ENCODE results near the gene SLC50A1.

Gene SLC50A1

DNA sequence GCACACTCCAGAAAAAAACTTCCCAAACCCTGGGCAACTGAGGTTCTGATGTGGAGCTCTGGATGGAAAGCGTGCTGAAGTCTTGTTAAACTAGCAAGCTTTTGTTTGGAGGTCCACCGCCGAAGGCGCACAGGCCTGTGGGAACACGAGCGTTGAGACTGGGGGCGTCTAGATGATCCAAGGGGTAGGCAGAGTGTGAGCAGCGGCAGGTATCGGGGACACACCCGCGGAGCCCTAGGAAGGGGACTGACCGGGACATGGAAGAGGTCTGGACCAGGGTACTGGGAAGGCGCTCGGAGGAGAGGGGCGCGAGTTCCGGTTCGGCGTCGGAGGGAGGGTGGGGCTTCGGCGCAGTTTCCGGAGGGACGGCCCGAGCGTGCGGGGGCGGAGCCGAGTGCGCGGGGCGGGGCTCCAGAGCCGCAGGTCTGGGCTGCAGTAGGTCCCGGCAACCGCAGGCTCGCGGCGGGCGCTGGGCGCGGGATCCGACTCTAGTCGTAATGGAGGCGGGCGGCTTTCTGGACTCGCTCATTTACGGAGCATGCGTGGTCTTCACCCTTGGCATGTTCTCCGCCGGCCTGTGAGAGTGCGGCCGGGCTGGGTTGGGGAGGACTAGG is at the start of gene SLC50A1:
Gene SLC50A1, plus strand, starts transcription at position 438 of the 614 bp plus-strand sequence. Its CDS starts 60 bp downstream, at position 498.
- Histone ChIP-seq H3K4me3 (peak within 1 kb of the TSS; percentile 55 to 82 (median 62)), H3K27ac (peak within 1 kb of the TSS; percentile 68 to 98 (median 96))

- Histone ChIP-seq H3K4me3 (peak overlapping the region in 6 of 7 experiments; percentile 61 to 85 (median 70)), H3K27ac (peak overlapping the region in 16 of 21 experiments; percentile 75 to 91 (median 86))
These were observed 49.4 kb upstream of the SLC50A1 start for GRCh38 chr1:155086128-155086741.

DNA sequence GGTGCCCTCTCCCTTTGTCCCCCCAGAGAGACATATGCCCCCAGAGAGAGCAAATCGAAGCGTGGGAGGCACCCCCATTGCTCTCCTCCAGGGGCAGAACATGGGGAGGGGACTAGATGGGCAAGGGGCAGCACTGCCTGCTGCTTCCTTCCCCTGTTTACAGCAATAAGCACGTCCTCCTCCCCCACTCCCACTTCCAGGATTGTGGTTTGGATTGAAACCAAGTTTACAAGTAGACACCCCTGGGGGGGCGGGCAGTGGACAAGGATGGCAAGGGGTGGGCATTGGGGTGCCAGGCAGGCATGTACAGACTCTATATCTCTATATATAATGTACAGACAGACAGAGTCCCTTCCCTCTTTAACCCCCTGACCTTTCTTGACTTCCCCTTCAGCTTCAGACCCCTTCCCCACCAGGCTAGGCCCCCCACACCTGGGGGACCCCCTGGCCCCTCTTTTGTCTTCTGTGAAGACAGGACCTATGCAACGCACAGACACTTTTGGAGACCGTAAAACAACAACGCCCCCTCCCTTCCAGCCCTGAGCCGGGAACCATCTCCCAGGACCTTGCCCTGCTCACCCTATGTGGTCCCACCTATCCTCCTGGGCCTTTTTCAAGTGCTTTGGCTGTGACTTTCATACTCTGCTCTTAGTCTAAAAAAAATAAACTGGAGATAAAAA is 48.7 kb upstream of the SLC50A1 start:
- H3K4me3 ChIP-seq, result no peak overlapping the region
- H3K27ac ChIP-seq, result peak overlapping the region in 2 of 21 experiments; percentile 9 to 89

GRCh38 chr1:155091071-155092051 is 44.3 kb upstream of the SLC50A1 start:
- H3K4me3 ChIP-seq, result peak overlapping the region in 1 of 7 experiments; percentile 1
- no peak overlapping the region for H3K27ac ChIP-seq

DNA sequence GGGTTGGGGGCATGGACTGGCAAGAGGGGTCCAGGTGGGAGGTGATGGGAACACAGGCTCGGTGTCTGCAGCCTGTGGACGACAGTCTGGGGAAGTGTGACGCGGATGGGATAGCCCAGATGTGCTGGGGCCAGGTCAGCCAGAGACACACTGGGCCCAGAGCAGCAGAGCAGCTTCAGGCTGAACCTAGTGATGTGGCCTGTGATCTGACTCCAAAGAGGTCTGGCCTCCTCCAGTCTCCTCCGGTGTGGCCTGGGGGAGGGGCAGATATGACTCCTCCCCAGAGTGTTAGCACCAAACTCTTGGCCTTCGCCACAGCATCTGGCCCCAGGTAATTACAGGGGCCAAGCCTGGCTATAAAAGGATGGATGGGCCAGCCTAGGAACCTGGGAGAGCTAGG is 43.5 kb upstream of the SLC50A1 start:
- H3K27ac ChIP-seq, result no peak overlapping the region
- H3K4me3 ChIP-seq, result no peak overlapping the region

DNA sequence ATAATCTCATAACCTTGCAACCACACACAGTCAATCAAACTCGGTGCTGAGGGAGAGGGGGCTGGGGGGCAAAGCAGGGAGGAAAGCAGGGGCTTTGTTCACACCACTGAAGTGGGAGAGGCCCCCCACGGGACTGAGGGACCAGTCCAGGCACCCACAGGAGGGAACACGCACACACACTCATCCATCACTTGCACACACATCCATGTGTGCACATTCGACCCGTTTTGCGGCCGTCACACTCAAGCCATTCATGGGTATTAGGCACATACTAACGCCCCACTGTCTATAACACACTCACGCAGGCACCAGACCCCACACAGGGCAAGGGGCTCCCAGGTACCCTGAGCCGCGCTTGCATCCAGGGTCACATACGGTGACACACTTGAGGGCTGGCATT is 43.0 kb upstream of the SLC50A1 start:
- Histone ChIP-seq H3K27ac (no peak overlapping the region), H3K4me3 (no peak overlapping the region)

DNA sequence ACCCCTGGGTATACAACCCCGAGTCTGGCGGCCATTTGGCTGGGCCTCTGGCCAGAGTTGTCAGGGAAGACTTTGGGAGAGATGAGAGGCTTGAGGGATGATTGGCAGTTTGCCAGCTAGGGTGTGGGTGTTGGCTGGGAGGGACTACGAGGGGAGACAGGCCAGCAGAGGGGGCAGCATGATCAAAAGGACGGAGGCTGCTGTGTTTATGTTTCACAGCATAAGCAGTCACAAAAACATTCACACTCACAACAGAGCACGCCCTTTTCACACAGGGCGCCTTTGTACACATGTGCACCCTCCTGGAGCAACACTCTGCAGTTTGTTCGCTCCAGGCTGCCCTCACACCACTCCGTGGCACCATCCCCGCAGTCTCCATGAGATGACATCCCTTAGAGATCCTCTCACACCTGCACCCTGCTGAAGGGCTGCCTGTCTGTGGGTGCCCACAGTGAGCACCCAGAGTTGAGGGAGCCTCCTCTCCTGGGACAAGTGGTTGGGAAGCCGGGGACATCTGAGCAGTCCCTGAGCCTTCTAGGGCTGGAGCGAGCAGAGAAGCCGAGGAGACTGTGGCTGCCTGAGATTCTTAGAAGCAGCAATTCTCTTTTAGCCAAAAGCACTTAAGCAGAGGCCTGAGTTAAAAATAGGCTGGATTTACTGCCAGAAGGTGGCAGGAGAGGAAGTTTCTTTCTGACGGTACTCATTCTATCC is 41.6 kb upstream of the SLC50A1 start:
- Histone ChIP-seq H3K27ac (peak overlapping the region in 4 of 21 experiments; percentile 33 to 79 (median 42)), H3K4me3 (no peak overlapping the region)

GRCh38 chr1:155094622-155094948 is 41.1 kb upstream of the SLC50A1 start:
- Histone ChIP-seq H3K4me3 (no peak overlapping the region), H3K27ac (peak overlapping the region in 2 of 21 experiments; percentile 45 to 79)

DNA sequence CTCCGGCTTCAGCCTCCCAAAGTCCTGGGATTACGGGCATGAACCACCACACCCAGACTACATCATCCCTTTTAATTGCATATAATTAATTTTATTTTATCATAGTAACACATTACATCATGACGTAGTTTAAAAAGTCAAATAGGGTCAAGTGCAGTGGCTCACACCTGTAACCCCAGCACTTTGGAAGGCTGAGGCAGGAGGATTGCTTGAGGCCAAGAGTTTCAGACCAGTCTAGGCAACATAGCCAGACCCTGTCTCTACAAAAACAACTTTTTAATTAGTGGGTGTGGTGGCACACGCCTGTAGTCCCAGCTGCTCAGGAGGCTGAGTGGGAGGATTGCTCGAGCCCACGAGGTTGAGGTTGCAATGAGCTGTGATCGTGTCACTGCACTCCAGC is 36.3 kb upstream of the SLC50A1 start:
- Histone ChIP-seq H3K27ac (no peak overlapping the region), H3K4me3 (no peak overlapping the region)

GRCh38 chr1:155103325-155103724 is 32.3 kb upstream of the SLC50A1 start:
- Histone ChIP-seq H3K27ac (no peak overlapping the region), H3K4me3 (no peak overlapping the region)

- peak overlapping the region in 1 of 21 experiments; percentile 37 for H3K27ac ChIP-seq
These were observed 30.8 kb upstream of the SLC50A1 start for GRCh38 chr1:155104605-155105534.

DNA sequence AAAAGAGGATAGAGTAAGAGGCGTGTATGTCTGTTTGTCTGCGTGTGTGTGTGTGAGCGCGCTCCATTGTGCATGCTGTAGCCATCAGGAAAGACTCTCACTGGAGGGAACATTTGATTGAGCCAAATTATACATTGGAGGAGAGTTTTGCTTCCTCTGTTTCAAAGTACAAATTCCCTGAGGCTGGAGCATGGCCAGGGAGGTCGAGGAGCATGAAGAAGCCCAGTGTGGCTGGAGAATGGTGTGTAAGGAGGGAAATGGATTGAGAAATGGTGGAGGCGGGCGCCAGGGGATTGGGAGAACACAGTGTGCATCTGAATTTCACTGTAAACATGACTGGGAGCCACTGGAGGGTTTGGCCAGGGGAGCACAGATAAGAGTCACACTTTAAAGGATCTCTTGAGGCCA is 30.0 kb upstream of the SLC50A1 start:
- peak overlapping the region in 1 of 21 experiments; percentile 37 for H3K27ac ChIP-seq
- no peak overlapping the region for H3K4me3 ChIP-seq

More at GRCh38 chr1:155104605-155105534, 30.8 kb upstream of the SLC50A1 start:
- no peak overlapping the region for H3K4me3 ChIP-seq

DNA sequence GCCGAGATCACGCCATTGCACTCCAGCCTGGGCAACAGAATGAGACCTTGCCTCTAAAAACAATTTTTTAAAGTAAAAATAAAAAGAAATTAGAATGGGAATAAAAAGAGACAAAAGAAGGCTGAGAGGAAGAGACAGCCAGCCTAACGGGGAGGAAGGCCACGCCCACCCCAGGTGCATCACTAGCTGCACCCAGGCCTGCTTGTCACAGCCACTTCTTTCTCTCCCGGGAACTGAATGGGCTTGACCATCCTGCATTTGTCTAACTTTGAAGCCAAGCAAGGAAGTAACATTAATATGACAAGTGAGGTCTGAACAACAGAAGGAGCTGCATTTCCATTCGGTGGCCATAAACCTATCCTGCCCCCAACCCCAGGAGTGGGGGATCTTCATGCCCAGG is 28.8 kb upstream of the SLC50A1 start:
- H3K27ac ChIP-seq, result no peak overlapping the region
- no peak overlapping the region for H3K4me3 ChIP-seq

- no peak overlapping the region for H3K27ac ChIP-seq
These were observed 28.1 kb upstream of the SLC50A1 start for GRCh38 chr1:155107309-155108264.

GRCh38 chr1:155108296-155108695 is 27.4 kb upstream of the SLC50A1 start:
- H3K4me3 ChIP-seq, result no peak overlapping the region

More at GRCh38 chr1:155107309-155108264, 28.1 kb upstream of the SLC50A1 start:
- no peak overlapping the region for H3K4me3 ChIP-seq

DNA sequence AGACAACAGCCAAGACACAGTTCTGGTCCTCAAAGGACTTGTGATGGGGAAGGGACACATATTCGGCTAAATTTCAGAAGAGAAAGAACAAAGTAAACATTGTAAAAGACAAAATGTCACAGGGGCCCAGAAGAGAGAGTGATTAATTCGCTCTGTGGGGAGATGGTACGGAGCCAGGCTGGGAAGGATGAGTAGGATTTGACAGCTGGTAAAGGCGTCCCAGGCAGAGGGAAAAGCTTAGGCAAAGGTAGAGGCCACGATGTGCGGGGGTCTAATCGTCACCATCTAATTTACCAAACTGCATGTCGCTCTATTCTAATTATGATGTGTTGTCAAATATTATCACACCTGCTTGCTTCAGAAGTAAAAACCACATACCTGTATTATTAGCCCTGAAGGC is 25.3 kb upstream of the SLC50A1 start:
- no peak overlapping the region for H3K4me3 ChIP-seq
- no peak overlapping the region for H3K27ac ChIP-seq

More at GRCh38 chr1:155108296-155108695, 27.4 kb upstream of the SLC50A1 start:
- H3K27ac ChIP-seq, result no peak overlapping the region

- H3K27ac ChIP-seq, result no peak overlapping the region
- no peak overlapping the region for H3K4me3 ChIP-seq
These were observed 24.8 kb upstream of the SLC50A1 start for GRCh38 chr1:155110826-155111225.
